AG04450 (cell line): Measurements from ENCODE around the gene DNAH3. TPM values are rescaled to one million over a fixed set of nuclear protein-coding genes. Genes with fewer than 3 reads are reported as not detected.
"Not testable (repeated sequence)": the region's sequence is repeated elsewhere in the genome, so short reads cannot be mapped to it uniquely, and the experiment has no call there.

ENCODE experiments used
- CTCF ChIA-PET: fragments of 300-600, 350-600 bp; formaldehyde crosslinking; extraction: SDS; loops from one replicate; lab custom pipeline; 2022; ENCODE audit warnings: antibody characterized with exemption, inconsistent platforms; lab: Charles Lee
- POLR2A ChIA-PET: fragments of 350-600 bp; formaldehyde crosslinking; extraction: SDS; loops from one replicate; lab custom pipeline; 2021; ENCODE audit warnings: antibody characterized with exemption, inconsistent platforms; lab: Yijun Ruan, JAX
- DNase-seq: peaks from one replicate; pipeline ENCODE4 v3.0.0-alpha.2; 2011; ENCODE audit warnings: low read depth, low spot score
- H3K27ac ChIP-seq: one replicate; pipeline ENCODE4 v1.5.1; 2012; ENCODE audit warnings: low read depth, low read length, control low read depth
- H3K27me3 ChIP-seq: one replicate; pipeline ENCODE4 v1.6.0; 2012; ENCODE audit warnings: low read length; ENCODE audit not compliant: control insufficient read depth, insufficient read depth
- H3K4me3 ChIP-seq: 2 replicates; pipeline ENCODE4 v1.5.1; 2011; ENCODE audit warnings: mild to moderate bottlenecking, low read depth, low read length, control low read depth
- H3K9me3 ChIP-seq: 2 replicates; pipeline ENCODE4 v1.5.1; 2012; ENCODE audit warnings: low read length; ENCODE audit not compliant: control insufficient read depth, insufficient read depth
- polyA plus RNA-seq: library from polyadenylated mRNA; depleted of rRNA; stranded (reverse); fragments of >200 nt; gene quantifications from 2 replicates; pipeline ENCODE4 v1.2.3, GENCODE V29; 2011
- TF ChIP-seq, protein P1 (sequence below): IDR thresholded peaks from 2 replicates; pipeline ENCODE4 v1.5.1; 2011; ENCODE audit warnings: low read depth, low read length, control low read depth, inconsistent platforms

Gene DNAH3
- polyA plus RNA-seq, 1 experiment, result not detected

DNA sequence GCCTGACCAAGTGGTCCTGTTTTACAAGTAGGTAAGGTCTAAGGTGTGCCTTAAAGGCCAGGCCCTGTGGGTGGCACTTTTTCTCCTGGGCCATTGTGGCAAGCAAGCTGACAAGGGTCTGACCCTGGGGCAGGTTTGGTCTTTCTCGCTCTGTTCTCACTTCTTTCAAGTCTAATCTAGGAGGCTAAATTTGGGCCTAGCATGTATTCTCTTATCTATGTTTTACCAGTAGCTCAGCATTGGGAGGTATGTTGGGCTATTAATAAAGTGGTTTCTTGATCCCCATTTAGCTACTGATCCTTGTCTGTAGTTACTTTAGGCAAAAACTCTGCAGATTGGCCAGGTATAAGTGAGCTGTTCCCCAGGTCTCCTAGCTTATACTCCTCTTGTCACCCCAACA, 77.7 kb downstream of the DNAH3 start:
- Histone ChIP-seq H3K27ac (no peak overlapping the region), H3K4me3 (no peak overlapping the region), H3K27me3 (peaks cover 4% of the 10 kb centered on the region), H3K9me3 (no peaks in the 10 kb centered on the region)
- POLR2A ChIA-PET, result no interaction called here
- DNase-seq, result no peak
- TF ChIP-seq, protein P1, sequence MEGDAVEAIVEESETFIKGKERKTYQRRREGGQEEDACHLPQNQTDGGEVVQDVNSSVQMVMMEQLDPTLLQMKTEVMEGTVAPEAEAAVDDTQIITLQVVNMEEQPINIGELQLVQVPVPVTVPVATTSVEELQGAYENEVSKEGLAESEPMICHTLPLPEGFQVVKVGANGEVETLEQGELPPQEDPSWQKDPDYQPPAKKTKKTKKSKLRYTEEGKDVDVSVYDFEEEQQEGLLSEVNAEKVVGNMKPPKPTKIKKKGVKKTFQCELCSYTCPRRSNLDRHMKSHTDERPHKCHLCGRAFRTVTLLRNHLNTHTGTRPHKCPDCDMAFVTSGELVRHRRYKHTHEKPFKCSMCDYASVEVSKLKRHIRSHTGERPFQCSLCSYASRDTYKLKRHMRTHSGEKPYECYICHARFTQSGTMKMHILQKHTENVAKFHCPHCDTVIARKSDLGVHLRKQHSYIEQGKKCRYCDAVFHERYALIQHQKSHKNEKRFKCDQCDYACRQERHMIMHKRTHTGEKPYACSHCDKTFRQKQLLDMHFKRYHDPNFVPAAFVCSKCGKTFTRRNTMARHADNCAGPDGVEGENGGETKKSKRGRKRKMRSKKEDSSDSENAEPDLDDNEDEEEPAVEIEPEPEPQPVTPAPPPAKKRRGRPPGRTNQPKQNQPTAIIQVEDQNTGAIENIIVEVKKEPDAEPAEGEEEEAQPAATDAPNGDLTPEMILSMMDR, result no peak
- CTCF ChIA-PET, result interaction anchor here (1.0 kb wide), 1 partner anchor 224 kb away, joined by 3 read pairs; no protein-coding TSS in a partner anchor

DNA sequence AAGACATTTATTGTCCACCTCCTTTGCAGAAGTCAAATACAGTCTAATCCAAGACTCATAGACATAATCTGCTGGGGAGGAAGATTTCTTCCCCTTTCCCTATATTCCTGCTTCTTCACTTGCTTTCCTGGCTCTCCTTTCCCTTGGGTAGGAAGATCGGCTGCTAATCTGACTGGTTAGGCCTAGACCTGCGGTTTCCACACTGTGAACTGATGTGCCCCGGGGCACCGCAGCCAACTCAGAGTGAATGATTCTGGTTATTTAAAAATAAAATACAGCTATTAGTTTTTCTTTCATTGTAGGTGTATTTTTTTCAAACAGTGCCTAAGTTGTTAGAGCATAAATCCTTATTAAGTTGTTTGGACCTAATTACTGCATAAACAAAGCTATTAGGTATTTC, 78.9 kb downstream of the DNAH3 start:
- DNase-seq, result no peak
- CTCF ChIA-PET, result interaction anchor here (0.6 kb wide), 1 partner anchor 1058 kb away, joined by 3 read pairs; no protein-coding TSS in a partner anchor
- POLR2A ChIA-PET, result no interaction called here
- Histone ChIP-seq H3K4me3 (no peak overlapping the region), H3K27ac (no peak overlapping the region), H3K9me3 (no peaks in the 10 kb centered on the region), H3K27me3 (peaks cover 4% of the 10 kb centered on the region)
- TF ChIP-seq, protein P1, result no peak

GRCh38 chr16:21070564-21070963, 80.1 kb downstream of the DNAH3 start:
- ChIA-PET CTCF (no interaction called here), POLR2A (interaction anchor here (0.7 kb wide), 1 partner anchor 37 kb away, joined by 3 read pairs; no protein-coding TSS in a partner anchor)
- TF ChIP-seq, protein P1, result no peak
- Histone ChIP-seq H3K27me3 (peaks cover 4% of the 10 kb centered on the region), H3K4me3 (no peak overlapping the region), H3K9me3 (no peaks in the 10 kb centered on the region), H3K27ac (no peak overlapping the region)
- DNase-seq, result no peak

GRCh38 chr16:21069986-21070385, 80.7 kb downstream of the DNAH3 start:
- DNase-seq, result no peak
- POLR2A ChIA-PET, result no interaction called here
- no peaks in the 10 kb centered on the region for H3K9me3 ChIP-seq
- TF ChIP-seq, protein P1, result no peak
- H3K4me3 ChIP-seq, result no peak overlapping the region
- CTCF ChIA-PET, result no interaction called here
- H3K27me3 ChIP-seq, result peaks cover 4% of the 10 kb centered on the region
- H3K27ac ChIP-seq, result no peak overlapping the region

DNA sequence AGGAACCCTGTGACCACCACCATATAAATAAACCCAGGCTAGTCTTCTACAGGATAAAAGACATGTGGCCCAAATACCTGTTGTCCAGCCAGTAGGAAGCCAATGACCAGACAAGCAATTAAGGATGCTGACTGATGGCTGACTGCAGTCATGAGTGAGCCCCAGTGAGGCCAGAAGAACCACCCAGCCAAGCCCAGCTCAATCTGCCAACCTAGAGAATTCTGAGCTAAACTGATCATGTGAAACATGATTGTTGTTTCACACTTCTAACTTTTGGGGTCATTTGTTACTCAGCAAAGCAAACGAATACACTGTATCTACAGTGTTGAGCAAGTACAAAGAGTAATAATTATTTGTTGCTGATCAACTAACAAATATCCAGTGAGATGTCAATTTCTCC, 86.4 kb downstream of the DNAH3 start:
- DNase-seq, result no peak

GRCh38 chr16:21063314-21063713, 87.3 kb downstream of the DNAH3 start:
- POLR2A ChIA-PET, H3K4me3 ChIP-seq, H3K27ac ChIP-seq, DNase-seq, H3K9me3 ChIP-seq, H3K27me3 ChIP-seq: not testable (repeated sequence)
- CTCF ChIA-PET, result interaction anchor here (0.6 kb wide), 1 partner anchor 20 kb away, joined by 4 read pairs; no protein-coding TSS in a partner anchor

More for the DNA sequence above, 86.4 kb downstream of the DNAH3 start:
- Histone ChIP-seq H3K4me3 (no peak overlapping the region), H3K9me3 (no peaks in the 10 kb centered on the region), H3K27me3 (no peaks in the 10 kb centered on the region), H3K27ac (no peak overlapping the region)
- TF ChIP-seq, protein P1, result no peak
- POLR2A ChIA-PET, result no interaction called here
- CTCF ChIA-PET, result no interaction called here
